ENCODE data around the gene ADAMTS2.
A peak's percentile ranks its signal among the peaks of the same experiment; 100 is the strongest.

Gene ADAMTS2

GRCh38 chr5:179346401-179346800 lies 1.1 kb upstream of the ADAMTS2 start:
- peak in 2 of 10 donors; percentile 39 to 69 for DNase-seq
- intact Hi-C loops (cut with DNase I): loop anchor here (5.0 to 10.0 kb wide), 2 partner anchors 148 to 179 kb away; no protein-coding TSS in a partner anchor

- peak in 1 of 10 donors; percentile 79 for DNase-seq
- intact Hi-C loops (cut with DNase I): loop anchor here (5.0 to 10.0 kb wide), 2 partner anchors 150 to 178 kb away; no protein-coding TSS in a partner anchor
Observed at GRCh38 chr5:179345183-179345432, 153 bp downstream of the ADAMTS2 start.

GRCh38 chr5:179344431-179345182 lies 654 bp downstream of the ADAMTS2 start:
- intact Hi-C loops (cut with DNase I): loop anchor here (5.0 to 10.0 kb wide), 2 partner anchors 150 to 177 kb away; no protein-coding TSS in a partner anchor
- DNase-seq: peak in 3 of 10 donors; percentile 15 to 82 (median 75)

- DNase-seq: peak in 3 of 10 donors; percentile 25 to 86 (median 80)
- intact Hi-C loops (cut with DNase I): loop anchor here (10.0 kb wide), 1 partner anchor 151 kb away; no protein-coding TSS in a partner anchor
Observed at GRCh38 chr5:179343719-179344430, 1.4 kb downstream of the ADAMTS2 start.

- intact Hi-C loops (cut with DNase I): loop anchor here (10.0 kb wide), 1 partner anchor 152 kb away; no protein-coding TSS in a partner anchor
- DNase-seq: peak in 2 of 10 donors; percentile 42 to 48
Observed at GRCh38 chr5:179343021-179343718, 2.1 kb downstream of the ADAMTS2 start.

- intact Hi-C loops (cut with DNase I): loop anchor here (10.0 kb wide), 1 partner anchor 152 kb away; no protein-coding TSS in a partner anchor
- peak in 2 of 10 donors; percentile 65 to 66 for DNase-seq
Observed at GRCh38 chr5:179342577-179342976, 2.7 kb downstream of the ADAMTS2 start.

- intact Hi-C loops (cut with DNase I): loop anchor here (10.0 kb wide), 1 partner anchor 154 kb away; no protein-coding TSS in a partner anchor
- peak in 1 of 10 donors; percentile 21 for DNase-seq
Observed at GRCh38 chr5:179340465-179340864, 4.8 kb downstream of the ADAMTS2 start.

- peak in 2 of 10 donors; percentile 64 to 81 for DNase-seq
- intact Hi-C loops (cut with DNase I): loop anchor here (10.0 kb wide), 1 partner anchor 155 kb away; no protein-coding TSS in a partner anchor
Observed at GRCh38 chr5:179339996-179340395, 5.3 kb downstream of the ADAMTS2 start.

- intact Hi-C loops (cut with DNase I): no loop called here
- peak in 1 of 10 donors; percentile 61 for DNase-seq
Observed at GRCh38 chr5:179339081-179339480, 6.2 kb downstream of the ADAMTS2 start.

- peak in 1 of 10 donors; percentile 78 for DNase-seq
- intact Hi-C loops (cut with DNase I): no loop called here
Observed at GRCh38 chr5:179337796-179338676, 7.2 kb downstream of the ADAMTS2 start.

GRCh38 chr5:179336871-179337795 lies 8.1 kb downstream of the ADAMTS2 start:
- intact Hi-C loops (cut with DNase I): no loop called here
- DNase-seq: peak in 2 of 10 donors; percentile 62 to 72

GRCh38 chr5:179336126-179336870 lies 9.0 kb downstream of the ADAMTS2 start:
- peak in 2 of 10 donors; percentile 7 to 66 for DNase-seq
- intact Hi-C loops (cut with DNase I): no loop called here

GRCh38 chr5:179333796-179334761 lies 11.2 kb downstream of the ADAMTS2 start:
- intact Hi-C loops (cut with DNase I): no loop called here
- DNase-seq: peak in 3 of 10 donors; percentile 27 to 48 (median 46)

GRCh38 chr5:179332741-179333290 lies 12.4 kb downstream of the ADAMTS2 start:
- peak in 1 of 10 donors; percentile 60 for DNase-seq
- intact Hi-C loops (cut with DNase I): no loop called here

GRCh38 chr5:179331591-179332375 lies 13.5 kb downstream of the ADAMTS2 start:
- peak in 1 of 10 donors; percentile 43 for DNase-seq
- intact Hi-C loops (cut with DNase I): no loop called here

All from posterior cingulate gyrus (tissue), 11 donors.